NCI-H187 treated with DMSO at 0.1 percent for 48 hours (cell line): ENCODE measurements around the gene NAV2.
A peak's percentile ranks its signal among the peaks of the same experiment; 100 is the strongest.

Experiments used
- DNase-seq: peaks from one replicate; lab custom pipeline; 2025; lab: John Stamatoyannopoulos, UW

NAV2 gene

DNA sequence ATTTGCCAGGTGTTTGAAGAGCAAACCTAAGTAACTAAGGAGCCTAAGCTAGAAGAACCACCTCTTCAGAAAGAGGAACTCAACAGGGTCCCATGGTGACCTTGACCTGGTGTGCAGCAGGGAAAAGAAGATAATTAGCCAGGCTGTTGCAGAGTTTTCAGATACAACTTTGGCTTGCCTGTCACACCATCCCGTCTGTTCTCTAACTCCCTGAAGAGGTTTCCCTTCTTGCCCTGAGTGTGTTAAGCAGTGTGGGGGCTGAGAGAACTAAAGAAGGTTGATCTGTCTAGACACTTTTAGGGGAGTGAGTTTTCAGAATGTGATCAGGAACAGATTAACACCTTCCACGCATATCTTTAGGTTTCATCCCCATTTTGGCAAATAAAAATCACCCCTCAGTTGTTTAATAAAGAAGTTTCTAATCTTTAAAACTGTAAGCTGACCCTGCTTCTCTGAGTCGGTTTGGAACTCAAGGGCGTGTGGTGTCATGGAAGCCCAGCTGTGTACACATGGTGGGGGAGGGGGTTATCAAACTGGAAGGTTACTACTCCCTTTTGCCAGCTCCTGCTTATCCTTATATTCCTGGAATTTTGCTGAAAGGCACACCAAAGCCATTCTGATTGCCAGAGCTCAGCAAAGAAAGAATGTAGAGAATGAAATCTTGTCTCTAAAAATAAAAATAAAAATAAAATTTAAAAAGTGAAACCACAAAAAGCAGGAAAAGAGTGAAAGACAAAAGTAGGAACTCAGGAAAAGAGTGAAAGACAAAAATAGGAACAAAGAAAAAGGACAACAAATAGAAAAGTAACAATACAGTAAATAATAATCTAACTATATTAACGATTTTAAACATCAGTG lies 377.4 kb downstream of the NAV2 start:
- no peak for DNase-seq

DNA sequence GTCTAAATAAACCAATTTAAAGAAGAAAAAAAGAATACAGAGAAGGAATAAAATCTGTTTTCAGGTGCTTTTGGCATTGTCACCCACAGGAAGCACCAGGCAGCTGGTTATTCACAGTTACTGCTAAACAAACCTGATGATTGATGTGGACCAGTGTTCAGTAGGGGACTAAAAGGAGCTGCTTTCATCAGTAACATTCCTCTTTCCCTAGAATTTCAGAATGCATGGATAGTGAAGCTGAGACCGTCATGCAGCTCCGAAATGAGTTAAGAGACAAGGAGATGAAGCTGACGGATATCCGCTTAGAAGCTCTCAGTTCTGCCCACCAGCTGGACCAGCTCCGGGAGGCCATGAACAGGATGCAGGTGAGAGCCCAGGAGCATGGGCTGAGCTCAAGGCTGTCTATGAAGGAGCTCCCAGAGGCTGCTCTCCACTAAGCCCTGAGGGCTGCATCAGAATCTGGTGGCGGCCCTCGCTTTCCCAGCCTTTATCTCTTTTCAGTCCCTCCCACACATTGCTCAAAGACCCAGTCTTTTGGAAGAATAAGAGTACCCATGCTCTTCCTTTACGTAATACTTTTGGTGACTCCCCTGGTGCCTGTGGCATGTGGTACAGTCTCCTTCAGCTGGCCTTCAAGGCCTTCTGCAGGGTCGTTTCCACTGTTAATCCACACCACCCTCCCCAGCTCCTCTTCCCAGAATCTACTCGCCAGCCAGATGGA lies 378.2 kb downstream of the NAV2 start:
- no peak for DNase-seq

DNA sequence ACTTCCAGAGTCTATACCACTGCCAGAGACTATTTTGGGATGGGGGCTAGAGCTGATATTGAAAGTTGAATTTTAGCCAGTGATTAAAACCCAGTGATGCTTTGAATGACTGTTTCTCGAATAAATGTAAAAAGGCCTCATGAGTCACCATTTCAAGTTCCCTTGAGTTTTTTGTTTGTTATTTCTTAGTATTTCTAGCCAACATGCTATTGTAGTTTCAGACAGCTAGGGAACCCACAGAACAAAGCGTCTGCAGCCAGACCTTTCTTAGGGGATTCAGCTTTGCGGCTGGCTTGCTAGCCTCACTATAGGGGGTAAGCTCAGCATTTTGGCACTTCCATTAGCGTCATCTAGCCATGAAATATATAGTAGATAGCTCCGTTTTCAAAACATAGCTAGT lies 381.1 kb downstream of the NAV2 start:
- no peak for DNase-seq

DNA sequence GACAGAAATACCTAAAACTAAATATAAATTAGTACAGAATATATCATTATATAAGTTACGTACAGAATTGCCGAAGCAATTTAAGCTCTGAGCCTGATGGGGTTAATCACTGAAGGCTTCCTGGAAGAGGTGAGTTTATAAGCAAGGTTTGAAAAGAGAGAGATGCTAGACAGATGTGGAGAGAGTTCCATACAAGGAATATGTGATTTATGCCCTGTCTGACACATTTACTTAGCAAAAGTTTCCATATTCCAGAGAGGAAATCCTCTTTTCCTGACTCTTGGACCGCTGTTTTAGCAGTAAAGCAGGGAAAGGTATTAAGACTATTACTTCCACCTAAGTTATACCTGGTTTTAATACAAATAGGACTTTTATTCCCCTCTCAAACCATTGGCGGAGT lies 382.6 kb downstream of the NAV2 start:
- no peak for DNase-seq

DNA sequence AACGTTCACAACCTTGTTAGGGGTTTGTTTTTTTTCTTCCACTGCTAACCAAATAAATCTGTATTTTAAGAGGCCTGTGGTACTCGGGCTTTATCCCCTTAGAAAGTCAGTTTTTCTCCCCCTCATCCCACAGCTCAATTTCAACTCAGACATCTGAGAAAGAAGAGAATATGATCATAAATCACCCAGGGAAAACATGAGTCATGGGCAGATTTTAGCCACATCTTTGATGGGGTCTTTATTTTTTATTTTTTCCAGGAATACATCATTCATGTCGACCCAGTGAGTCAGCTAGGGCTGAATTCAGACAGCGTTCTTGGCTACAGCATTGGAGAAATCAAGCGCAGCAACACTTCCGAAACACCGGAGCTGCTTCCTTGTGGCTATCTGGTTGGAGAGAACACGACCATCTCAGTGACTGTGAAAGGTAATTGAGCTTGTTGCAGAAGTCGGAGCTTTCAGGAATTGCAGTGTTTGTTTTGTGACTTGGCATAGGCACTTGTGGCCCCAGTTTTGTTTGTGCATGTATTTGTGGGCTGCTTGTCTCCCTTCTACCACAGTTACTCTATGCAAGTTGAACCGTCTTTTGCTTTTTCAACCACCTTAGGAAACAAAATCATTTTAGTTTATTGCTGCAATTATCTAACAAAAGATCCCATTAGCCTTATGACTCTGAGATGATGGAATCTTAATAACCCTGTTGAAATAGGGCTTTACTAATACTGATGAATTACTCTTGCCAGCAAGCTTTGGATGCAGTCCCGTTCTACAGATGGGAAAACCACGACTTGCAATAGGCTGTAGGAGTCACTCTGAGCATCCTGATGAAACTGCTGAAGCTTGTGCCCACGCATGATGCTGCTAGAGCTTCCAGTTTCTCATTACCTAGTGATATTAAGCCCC lies 384.9 kb downstream of the NAV2 start:
- DNase-seq = no peak

DNA sequence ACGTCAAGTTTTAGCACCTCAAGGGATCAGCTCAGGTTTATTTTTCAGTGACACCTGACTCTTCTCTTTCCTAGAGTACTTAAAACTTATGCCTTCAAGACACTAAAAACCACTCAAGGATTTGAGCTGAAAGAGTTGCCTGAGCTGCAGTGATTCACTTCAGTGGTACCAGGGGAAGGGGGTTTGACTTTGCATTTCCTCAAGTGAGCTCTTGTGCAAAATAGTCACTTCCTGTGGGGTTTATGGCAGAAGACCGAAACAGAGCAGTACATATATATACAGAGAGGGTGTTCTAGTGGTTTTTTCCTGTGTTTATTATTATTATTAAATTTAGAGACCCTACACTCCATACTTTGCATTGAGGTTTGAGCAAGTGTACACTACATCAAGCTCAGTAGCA lies 386.9 kb downstream of the NAV2 start:
- no peak for DNase-seq

DNA sequence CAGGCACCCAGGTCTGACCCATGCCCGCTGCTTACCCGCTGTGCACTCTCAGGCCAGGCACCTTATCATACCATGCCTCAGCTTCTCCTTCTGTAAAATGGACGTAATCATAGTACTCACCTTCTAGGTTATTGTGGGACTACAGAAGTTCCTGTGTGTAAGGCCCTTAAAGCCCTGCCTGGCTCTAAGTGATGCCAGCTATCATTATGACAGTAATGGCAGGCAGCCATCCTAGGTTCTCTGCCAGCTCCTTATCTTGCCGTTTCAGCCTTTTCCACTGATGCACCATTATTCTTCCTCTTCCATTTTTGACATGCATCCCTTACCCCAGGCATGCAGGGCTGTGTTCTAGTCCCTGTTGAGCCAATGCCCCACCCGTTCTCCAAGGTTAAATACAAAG lies 389.8 kb downstream of the NAV2 start:
- DNase-seq = no peak

DNA sequence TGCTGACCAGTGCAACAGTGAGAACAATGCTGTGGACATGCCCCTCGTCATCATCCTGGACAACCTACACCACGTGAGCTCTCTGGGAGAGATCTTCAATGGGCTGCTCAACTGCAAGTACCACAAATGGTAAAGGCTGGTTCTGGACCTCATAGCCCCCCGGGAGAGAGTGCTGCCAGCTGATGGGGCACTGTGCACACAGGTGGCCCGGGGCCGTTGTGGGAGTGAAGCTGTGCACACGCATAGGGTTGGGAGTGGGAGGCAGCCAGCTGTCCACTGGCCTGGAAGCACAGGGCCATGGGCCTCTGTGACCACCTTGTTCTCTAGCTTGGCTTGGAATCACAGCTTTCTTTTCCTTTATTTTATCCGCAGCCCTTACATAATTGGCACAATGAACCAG lies 390.6 kb downstream of the NAV2 start:
- no peak for DNase-seq

DNA sequence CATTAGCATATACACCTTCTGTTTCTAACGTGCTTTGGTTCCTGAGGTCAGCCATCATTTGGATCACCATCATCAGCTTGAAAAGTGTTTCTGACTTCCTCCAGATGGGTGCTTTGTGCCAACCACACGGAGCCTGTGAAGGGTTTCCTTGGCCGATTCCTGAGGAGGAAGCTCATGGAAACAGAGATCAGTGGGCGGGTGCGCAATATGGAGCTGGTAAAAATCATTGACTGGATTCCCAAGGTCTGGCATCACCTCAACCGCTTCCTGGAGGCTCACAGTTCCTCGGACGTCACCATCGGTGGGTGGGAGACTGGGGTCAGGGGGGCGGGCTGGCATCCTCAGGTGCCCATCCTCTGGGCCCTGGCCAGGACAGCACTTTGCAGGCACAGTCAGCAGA lies 392.8 kb downstream of the NAV2 start:
- DNase-seq = no peak

DNA sequence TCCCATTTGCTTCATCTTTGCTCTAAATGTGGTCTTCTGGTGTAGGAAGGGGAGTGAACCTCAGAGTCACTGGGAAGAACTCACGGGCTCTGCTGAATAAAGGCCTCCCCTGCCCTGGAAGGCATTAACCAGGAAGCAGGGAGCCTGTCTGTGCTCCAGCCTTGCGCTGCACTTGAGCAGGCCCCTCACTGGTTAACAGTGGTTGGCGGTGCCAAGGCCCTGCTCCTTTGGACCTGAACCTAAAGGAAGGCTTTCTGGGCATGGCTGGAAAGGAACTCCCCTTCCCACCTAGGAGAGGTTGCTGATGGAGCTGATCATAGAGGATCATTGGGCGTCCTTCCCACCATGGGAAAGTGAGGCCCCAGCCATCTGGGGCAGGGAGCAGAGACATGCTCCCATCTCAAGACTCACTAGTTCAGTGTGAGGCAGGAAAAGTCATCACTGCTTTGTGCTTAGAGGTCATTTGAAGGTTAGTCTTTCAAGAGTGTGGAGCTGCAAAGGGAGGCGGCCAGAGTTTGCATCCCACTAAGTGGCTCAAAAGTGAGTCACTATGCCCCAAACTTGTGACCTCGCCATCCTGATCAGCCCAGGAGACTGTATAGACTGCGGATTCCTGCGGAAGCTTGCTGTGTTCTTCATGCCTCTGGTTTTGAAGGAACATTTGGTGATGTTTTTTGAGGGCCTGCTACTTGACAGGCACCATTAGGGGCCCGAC lies 397.3 kb downstream of the NAV2 start:
- DNase-seq = no peak

DNA sequence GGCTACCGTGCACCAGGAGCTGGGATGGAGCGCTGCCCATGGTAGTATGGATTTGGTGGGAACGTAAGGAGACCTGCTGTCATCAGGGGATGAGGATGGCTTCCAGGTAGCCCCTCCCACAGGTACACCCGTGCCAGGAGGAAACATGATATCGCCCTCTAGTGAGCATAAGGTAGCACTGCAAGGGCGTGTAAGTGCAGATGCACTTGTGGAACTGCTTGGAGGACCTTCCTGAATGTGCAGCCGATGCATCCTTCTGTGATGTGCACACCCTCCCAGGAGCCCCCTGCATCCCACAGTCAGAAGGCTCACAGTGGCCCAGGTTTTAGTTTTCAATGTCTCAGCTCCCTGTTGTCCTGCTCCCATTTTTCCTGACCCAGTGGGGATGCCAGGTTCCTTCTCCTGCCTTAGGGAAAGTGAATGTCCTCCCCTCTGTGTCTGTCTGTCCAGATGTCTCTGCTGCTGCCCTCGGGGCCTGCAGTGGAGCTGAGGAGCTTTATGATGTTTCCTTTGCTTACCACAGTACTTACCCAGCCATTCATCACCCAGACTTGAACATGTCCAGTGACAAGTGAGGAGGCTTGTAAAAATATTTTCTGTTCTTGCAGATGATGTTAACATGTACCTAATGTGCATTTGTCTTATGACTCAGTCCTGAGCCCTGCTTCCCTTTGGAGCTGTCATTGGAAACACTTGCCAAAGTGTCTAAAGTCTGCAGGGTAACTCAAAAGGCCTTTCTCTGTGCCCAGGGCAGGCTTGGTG lies 398.5 kb downstream of the NAV2 start:
- DNase-seq = peak; percentile 47

DNA sequence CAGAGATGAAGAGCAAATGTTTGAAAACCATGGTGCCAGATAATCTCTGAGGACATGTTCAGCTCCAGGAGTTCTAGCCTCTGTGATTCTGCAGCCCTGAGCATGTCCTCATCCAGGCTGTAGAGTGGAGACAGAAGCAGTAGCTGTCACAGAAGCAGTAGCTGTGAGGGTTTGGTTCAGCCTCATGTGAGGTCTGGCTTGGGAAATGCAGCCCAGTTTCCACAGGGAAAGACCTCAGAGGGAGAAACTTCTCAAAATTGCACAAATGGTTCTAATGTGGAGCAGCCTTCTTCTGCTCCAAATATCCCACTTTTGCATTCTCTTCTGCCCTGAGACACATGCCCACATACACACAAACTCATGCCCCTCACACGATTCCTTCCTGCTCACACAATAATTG lies 399.2 kb downstream of the NAV2 start:
- DNase-seq = no peak

DNA sequence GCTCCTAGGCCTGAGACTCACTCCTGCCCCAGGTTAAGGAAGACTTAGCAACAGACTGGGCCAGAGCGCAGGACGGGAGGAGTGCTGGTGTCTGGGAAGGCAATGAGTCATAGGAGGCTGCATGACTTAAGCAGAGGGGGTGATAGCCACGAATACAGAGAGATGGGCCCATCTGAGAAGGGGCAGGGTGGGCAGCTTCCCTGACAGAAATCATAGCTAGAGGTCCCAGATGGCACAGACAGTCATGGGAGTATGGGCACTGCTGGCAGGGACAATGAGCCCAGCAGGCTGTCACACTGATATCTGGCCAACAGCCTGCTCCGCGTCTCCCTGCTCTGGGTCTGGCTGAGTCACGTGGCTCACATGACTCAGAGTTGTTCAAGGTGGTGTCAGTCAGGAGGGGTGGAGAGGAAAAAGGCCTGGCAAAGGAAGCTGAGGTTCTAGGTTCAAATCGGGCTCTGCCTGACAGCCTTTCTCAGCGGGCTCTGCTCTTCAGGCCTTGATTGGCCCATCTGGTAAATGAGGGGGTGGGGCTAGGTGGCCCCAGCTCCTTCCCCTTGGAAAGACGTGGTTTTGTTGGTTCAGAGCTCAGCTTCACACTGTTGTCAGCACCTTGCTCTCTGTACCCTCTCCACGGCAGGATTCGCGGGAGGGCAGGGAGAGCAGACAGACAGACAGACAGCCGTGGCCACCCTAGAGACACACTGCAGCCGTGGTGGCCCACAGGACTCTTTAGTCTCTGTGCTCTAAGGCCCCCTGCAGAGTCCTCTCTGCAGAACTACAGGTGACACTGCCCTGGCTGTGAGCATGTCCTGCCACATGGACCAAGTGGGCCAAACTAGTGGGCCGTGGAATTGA lies 399.9 kb downstream of the NAV2 start:
- DNase-seq = no peak

DNA sequence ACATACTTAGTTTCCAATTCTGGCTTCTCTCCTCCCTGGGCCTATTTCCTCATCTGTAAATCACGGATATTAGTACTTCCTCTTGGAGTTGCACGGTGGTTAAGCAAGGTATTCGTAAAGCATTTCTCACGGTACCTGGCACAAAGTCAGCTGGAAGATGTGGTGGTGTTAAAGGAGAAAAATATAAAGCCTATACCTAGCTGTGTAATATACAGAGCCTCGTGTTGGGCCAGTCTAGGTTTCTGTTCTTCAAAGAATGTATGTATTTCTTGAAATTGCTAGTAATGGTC lies 400.5 kb downstream of the NAV2 start:
- DNase-seq = no peak

DNA sequence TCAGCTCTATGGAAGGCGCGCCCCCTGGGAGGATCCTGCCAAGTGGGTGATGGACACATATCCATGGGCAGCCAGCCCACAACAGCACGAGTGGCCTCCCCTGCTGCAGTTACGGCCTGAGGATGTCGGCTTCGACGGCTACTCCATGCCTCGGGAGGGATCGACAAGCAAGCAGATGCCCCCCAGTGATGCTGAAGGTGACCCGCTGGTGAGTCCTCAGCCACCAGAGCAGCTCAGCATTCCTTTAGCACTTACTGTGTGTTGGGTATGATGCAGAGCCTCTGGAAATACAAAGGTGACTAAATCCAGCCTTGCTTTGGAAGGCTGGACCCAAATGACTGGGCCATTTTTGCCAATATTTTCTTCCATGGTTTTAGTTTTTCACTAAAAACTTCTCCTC lies 402.0 kb downstream of the NAV2 start:
- no peak for DNase-seq

DNA sequence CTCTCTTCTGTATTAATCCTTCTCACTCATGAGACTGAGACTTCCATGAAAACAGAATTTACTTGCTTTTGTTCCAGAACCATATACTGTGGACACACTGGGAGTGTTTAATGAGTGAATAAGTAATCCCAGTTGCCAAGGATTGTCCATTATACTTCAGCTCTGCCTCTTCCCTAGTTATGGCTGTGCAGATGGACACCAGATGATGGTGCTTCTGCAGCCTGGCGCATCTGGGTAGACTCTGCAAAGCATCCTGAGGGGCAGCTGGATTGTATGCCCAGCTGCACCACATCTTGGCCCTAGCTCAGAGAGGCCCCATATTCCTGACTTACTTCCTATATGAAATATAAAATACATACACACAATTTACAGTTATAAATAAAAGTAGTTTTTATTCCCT lies 404.2 kb downstream of the NAV2 start:
- no peak for DNase-seq

DNA sequence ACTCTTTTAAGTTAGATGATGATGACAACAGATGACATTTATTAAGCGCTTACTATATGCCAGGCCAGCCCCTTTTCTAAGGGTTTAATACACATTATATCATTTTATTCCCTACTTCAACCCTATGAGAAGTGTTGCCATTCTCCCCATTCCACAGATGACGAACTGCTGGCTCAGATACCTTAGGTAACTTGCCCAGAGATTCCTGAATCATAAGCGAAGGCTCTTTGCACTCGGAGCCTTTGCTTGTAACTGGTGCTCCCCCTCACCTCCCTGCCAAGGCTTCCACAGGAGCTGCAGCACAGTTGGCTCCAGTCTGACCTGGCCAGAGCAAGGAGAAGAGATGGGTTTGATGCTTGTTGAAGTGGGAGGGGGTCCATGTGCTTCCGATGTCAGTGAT lies 404.7 kb downstream of the NAV2 start:
- DNase-seq = no peak

DNA sequence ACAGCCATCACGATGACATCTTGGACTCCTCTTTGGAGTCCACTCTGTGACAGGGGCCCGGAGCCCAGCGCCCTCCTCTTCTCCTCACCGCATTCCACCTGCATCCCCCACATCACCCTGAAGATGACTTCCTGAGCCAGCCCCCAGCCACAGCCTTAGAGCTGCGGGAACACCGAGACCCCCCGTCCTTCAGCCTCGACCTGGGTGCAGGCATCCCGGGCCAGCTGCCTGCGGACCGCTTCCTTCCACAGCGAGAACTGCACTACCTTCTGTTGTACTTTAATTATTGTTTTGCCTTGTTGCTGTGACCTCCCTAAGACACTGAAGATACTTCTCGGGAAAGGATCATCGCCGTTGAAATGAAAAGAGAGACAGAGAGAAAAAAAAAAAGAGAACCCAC lies 405.6 kb downstream of the NAV2 start:
- no peak for DNase-seq

DNA sequence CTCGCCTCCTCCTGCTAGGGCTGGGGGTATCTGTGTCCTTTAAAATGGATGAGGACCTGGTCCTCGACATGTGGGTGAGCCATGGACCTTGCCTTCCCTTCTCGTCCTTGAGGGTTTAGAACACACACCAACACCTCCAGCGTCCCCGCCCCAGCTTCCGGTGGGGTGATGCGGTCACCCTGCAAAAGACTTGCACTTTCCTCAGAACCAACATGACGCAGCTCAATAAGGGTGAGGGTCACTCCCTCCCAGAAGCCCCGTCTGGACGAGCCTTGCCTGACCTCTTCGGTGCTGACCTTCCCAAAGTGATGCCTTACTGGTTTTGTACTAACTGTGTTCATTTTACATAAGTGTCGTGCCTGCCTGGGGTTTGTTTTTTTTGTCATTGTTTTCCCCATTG lies 406.7 kb downstream of the NAV2 start:
- DNase-seq = no peak

DNA sequence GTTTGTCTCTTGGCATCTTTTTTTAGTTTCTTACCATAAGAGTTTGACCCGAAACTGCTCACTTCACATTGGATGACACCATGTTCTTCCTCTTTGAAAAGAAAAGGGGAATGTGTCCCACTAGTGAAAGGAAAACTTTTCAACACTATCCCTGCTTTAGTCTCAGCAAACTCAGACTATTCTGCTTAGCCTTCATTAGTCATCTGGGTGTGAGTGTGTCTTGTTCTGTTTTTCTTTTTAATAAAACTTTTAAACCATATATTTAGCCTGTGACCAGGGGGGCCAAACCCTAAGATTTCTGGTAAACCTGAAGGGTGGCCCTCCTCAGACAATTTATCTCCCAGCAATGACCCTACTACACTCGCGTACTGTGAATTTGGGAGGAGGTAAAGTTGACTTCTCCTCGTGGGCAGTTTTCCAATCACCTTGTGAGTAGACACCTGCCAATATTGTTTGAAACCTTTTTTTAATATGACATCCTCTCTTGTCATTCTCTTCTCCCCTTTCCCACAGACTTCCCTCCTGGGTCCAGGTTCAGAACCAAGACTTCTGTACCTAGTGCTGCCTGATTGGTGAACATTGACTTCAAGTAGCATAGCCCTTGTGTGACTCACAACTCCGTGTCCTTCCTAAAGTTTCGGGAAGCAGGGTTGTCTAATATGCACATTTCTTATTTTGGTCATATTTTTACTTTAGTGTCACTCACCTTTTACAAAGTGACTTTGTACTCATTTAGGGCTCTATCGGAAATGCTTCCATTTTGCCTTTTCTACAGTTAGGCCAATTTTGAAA lies 407.7 kb downstream of the NAV2 start:
- no peak for DNase-seq
